NCI-H460 (cell line): ENCODE data around the gene TULP1. TPM values are rescaled to one million over a fixed set of nuclear protein-coding genes. Genes with fewer than 3 reads are reported as not detected.

Experiments
- DNase-seq: peaks from one replicate; pipeline ENCODE4 v3.0.0-alpha.2; 2016; ENCODE audit warnings: low read depth; ENCODE audit errors: extremely low read depth
- small RNA-seq, 2 experiments: library from RNA; depleted of rRNA; stranded (forward); fragments of <200 nt; gene quantifications; one replicate each; pipeline ENCODE3, GENCODE V24; 2014
- total RNA-seq: library from RNA; depleted of rRNA; stranded (reverse); fragments of >200 nt; shearing (Covaris generic); gene quantifications from 2 replicates; pipeline ENCODE4 v1.2.3, GENCODE V29; 2014; rRNA removed

Gene TULP1
- total RNA-seq, 1 experiment from 2014 or later, result not detected

- no peak for DNase-seq
Observed at GRCh38 chr6:35468980-35469750, 43.5 kb downstream of the TULP1 start.

- DNase-seq, result peak; percentile 94
Observed at GRCh38 chr6:35468181-35468979, 44.3 kb downstream of the TULP1 start, which contains the start of gene RPL10A. Gene RPL10A (plus strand): TSS chr6:35468401. CDS start chr6:35468435, 34 bp downstream.

DNA sequence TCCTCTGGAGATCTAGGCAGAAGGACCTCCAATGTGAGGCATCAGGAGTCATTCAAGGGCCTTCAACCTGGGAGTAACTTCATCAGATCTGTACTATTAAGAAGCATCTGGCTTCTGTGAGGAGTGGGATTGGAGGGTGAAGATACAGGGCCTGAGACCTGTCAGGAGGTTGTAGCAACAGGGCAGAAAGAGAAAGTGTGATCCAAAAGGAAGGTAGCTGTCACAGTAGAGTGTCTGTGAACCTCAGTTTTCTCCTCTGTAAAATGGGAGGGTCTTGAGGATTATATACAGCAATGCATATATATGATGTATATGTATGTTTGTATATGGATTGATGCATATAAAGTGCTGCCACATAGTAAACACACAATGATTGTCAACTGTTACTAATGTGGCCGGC lies 47.0 kb downstream of the TULP1 start:
- DNase-seq, result no peak

DNA sequence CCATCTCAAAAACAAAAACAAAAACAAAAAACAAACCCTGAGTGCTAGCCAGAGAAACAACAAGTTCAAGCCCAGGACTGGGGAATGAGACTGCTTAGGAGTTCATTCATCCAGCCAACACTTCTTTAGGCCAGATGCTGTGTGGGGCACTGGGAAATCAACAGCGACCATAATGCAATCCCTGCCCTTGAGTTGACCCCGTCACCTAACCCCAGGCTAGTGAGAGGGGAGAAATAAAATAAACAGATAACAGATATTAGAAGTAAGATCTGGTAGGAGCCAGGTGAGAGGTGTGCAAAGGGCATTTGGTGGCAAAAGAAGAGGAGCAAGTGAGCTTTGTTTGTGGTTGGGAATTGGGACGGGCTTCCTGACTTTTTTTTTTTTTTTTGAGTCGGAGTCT lies 49.4 kb downstream of the TULP1 start:
- DNase-seq, result no peak

- DNase-seq, result no peak
Observed at GRCh38 chr6:35461270-35461669, 51.4 kb downstream of the TULP1 start.

- no peak for DNase-seq
Observed at GRCh38 chr6:35457907-35458306, 54.8 kb downstream of the TULP1 start.

- no peak for DNase-seq
Observed at GRCh38 chr6:35454391-35455110, 58.1 kb downstream of the TULP1 start.

GRCh38 chr6:35453236-35453635 lies 59.5 kb downstream of the TULP1 start:
- no peak for DNase-seq

DNA sequence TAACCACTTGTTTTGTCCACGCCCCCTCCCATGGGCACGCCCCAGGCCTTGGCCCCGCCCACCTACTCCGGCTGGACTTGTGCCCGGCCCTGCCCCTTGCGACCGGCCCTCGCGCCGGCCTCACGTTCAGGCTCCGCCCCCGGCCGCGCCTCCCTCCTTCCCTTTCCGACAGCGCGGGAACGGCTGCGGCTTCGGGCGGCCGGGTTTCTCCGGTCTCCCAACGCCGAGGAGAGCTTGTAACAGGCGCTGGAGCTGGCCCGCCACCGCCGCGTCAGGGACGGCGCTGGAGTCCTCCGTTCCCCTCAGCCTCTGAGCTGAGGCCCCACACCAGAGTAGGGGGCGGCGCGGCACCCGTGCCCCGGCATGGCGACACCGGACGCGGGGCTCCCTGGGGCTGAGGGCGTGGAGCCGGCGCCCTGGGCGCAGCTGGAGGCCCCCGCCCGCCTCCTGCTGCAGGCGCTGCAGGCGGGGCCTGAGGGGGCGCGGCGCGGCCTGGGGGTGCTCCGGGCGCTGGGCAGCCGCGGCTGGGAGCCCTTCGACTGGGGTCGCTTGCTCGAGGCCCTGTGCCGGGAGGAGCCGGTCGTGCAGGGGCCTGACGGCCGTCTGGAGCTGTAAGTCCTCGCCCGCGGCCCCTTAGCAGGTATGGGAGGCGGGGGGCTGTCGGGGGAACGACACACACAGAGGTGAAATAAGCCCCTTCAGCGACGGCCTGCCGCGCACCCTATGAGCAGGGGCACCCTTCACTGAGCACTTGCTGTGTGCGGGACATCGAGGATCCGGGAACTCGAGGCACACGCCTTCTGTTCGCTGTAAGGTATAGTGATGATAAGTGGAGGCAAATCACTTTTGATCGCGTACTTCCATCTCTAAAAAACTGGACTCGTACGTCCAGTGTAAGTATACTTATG lies 60.3 kb downstream of the TULP1 start, which contains the start of gene FANCE:
Gene FANCE, plus strand, starts transcription at position 156 of the 908 bp plus-strand sequence. Its CDS starts 208 bp downstream, at position 364.
- peak; percentile 82 for DNase-seq

- DNase-seq, result no peak
Observed at GRCh38 chr6:35451354-35452182, 61.1 kb downstream of the TULP1 start.

DNA sequence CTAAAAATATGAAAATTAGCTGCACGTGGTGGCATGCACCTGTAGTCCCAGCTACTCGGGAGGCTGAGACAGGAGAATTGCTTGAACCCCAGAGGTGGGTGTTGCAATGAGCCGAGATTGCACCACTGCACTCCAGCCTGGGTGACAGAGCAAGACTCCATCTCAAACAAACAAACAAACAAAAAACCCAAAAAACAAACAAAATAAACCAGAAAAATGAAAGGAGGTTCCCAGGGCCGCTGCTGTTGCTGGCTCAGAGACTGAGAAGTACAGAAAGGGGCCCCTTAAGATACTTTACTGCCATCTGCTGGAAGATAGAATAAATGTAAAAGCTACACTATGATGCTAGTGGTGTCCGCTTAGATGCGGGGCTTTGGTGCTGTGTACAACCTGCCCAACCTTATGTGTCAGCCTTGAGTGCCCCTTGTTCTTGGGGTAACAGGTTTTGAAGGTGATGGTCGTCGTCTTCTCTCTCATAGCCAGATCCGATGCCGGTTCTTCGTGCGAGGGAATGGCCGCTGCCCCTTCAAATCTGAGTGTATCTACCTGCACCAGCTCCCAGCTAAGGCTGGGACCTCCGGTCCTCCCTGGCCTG lies 63.3 kb downstream of the TULP1 start:
- DNase-seq, result peak; percentile 53

GRCh38 chr6:35448191-35448590 lies 64.5 kb downstream of the TULP1 start:
- DNase-seq, result no peak

Small RNA genes within 50 kb of the gene (small RNA-seq; reads per million reads assigned to genes)
- 0 to 0.12 reads per million in 2 experiments for gene MIR7111

Other genes starting within 250 kb of the TULP1 start
- 2.1 and 2.7 TPM in 2 replicates for gene DEF6, start 215.1 kb downstream of the TULP1 start, total RNA-seq
- 1.7 and 2.1 TPM in 2 replicates for gene PPARD, start 170.3 kb downstream of the TULP1 start, total RNA-seq
- gene FANCE, start 60.6 kb downstream of the TULP1 start, total RNA-seq, result 4.7 and 5.1 TPM in 2 replicates
- 2,150 and 2,255 TPM in 2 replicates for gene RPL10A, start 44.5 kb downstream of the TULP1 start, total RNA-seq
- gene TEAD3, start 15.8 kb downstream of the TULP1 start, total RNA-seq, result 2.4 and 2.7 TPM in 2 replicates
- 5.7 and 8.9 TPM in 2 replicates for gene FKBP5, start 176.0 kb upstream of the TULP1 start, total RNA-seq
- gene ARMC12, start 224.1 kb upstream of the TULP1 start, total RNA-seq, result 0.50 TPM in 1 of 2 replicates, not detected in the other